Activated naive CD4-positive, alpha-beta T cell treated with Interleukin-2 at 50 U/mL for 16 hours (primary cell): ENCODE data around the gene AHDC1.
"Not testable (repeated sequence)": the region's sequence is repeated elsewhere in the genome, so short reads cannot be mapped to it uniquely, and the experiment has no call there.

ENCODE experiments used
- DNase-seq: peaks from one replicate; pipeline ENCODE4 v3.0.0-alpha.2; 2020

The AHDC1 gene

GRCh38 chr1:27504588-27505419 is 99.1 kb downstream of the AHDC1 start:
- no peak for DNase-seq

DNA sequence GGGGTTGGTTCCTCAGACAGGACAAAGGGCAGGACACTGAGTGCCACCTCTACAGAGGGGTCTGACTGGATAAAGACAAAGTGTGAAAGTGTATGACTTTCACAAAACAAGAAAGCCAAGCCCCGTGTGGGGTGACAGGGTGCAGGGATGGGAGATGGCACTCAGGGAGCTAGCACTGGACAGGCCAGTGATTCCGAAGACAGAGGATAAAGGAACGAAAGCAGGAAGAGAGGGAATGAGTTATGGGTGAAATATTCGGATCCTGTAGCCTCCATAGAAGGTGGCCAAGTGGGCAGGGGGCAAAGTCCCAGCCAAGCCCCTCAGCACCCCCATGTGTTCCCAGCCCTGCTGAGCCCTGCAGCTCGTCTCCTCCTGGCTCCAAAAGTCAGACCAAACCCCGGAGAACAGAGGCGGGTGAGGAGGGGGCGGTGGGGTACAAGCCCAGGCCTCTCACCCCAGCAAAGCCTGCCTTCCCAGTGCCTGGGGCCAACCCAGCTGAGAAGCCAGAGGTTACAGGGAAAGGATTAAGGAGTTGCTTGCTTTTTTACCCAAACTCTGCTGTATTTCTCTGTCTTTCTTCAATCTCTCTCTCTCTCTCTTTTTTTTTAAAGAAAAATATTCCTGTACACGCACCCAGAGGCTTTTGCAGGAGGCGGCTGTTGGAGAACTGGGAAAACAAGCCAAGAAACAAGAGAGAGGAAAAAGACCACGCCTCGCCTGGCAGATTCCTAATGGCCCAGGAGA is 99.9 kb downstream of the AHDC1 start:
- DNase-seq = no peak

DNA sequence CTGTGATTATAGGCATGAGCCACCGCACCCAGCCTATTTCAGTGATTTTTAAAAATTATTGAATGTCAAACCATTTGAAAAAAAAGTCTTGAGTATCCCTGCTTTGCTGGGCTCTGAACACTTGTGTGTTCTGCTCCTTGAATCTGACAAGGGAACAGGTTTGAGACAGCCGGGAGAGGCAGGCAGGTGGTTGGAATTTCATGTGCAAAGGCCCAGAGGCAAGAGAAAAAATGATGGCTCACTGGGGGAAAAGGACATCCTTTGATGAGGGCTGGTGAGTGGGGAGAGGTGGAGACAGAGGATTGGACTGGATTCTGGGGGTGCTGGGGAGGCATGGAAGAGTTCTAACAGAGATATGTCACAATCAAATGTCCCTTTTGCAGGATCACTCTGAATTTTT is 100.9 kb downstream of the AHDC1 start:
- DNase-seq = no peak

- DNase-seq = not testable (repeated sequence)
Measured at GRCh38 chr1:27501159-27501558, 102.8 kb downstream of the AHDC1 start.

DNA sequence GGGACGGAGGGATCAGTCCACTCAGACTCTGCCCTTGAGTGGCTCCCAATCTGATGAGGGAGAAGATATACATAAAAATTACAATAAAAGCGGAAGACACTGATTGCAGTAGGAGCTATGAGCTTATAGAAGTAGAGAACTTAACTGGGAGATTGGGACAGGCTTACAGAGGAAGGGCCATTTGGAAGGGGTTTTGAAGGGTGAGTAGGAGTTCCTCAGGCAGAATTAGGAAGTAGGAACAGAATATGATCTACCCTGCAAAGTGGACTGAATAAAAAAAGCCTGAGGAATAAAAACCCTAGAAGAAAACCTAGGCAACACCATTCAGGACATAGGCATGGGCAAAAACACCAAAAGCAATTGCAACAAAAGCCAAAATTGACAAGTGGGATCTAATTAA is 104.8 kb downstream of the AHDC1 start:
- DNase-seq = no peak

DNA sequence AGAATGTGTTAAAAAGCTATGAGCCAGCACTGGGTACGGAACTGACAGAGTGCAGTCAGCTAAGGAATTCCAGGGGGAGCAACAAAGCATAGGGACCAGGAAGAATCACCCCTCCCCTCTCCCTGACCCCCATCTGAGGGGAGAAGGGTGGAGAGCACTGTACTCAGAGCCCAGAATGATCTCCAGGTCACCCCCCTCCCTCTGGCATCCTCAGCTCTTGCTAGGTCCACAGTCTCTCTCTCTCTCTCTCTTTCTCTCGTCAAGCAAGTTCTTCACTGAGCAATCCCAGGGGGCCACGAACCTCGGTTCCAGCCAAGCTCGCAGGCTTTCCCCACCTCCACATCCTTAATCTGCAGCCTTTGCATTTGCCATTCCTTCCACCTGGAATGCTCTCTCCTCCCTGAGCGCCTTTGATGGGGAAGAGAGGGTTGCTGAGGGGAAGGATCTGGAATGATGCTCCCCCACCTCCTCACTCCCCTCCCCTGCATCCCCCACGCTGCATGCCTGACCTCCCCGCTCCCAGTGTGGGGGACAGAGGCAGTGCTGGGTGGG is 107.3 kb downstream of the AHDC1 start:
- DNase-seq = no peak

GRCh38 chr1:27492796-27493195 is 111.1 kb downstream of the AHDC1 start:
- no peak for DNase-seq

GRCh38 chr1:27491748-27492700 is 111.9 kb downstream of the AHDC1 start:
- no peak for DNase-seq

- DNase-seq = peak; percentile 98
Measured at GRCh38 chr1:27489973-27490741, 113.8 kb downstream of the AHDC1 start, which contains the start of gene WASF2. Gene WASF2 (minus strand): TSS chr1:27490167. CDS start chr1:27428890, 61,277 bp downstream.

DNA sequence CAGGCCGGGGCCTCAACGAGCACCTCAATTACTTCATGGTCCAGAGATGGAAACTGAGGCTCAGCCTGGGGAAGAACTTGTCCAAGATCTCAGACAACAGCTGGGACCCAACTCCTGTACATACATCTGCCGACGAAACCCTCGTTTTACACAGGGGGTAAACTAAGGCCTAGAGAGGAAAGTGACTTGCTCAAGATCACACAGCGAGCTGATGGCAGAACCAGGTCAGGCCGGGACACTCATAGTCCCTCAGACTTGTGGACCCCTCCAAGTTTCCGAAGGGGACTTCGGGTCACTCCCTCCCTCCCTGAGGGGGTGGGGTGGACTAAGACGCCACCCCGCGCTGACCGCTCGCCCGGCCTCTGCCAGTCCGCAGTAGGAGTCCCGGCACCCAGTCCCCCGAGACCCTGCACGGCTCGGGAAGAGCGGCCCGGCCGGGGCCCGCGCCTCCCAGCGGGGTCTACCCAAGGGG is 114.4 kb downstream of the AHDC1 start:
- no peak for DNase-seq

DNA sequence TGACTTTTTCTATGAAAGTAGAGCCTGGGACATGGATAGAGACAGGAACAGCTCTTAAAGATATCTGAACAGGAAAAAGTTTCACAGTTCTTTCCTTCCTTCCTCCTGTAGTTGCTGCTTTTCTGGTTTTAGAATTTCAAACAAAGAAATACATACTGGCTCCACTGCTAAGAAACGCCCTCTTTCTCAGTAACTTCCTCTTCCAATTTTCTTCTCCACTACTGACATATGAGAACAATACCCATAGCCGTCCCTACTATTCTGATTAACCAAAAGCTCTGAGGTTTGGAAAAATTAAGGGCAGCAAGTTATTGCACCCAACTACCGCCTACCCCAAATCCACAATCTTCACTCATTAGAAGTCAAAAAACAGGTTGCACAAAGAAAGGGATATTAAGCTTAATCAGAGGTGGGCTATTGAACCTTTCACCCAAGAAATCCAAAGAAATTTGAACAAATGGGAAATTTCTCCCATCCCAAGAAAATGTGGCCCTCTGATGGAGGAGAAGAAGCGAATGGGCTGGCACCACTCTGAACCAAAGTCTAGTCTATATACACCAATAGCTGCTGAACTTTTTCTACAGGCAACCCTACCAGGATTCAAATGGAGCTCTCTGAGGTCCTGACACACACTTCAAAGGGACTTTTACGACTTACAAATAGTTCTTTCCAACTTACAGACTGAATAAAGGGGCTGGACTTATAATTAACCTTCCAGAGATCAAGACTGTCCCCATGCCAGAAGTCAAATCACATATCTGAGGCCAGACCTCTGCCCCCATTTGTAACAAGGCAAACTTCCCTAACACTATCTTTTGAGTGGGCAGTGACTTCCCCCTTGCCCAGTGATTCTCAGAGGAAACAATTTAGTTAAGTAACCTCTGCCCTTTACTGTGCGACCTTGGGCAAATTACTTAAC is 115.7 kb downstream of the AHDC1 start:
- DNase-seq = no peak

- no peak for DNase-seq
Measured at GRCh38 chr1:27485363-27485762, 118.6 kb downstream of the AHDC1 start.
